Measurements from ENCODE around the gene NLRP9.

- TF ChIP-seq POLR2AphosphoS5 (IDR thresholded peaks at IDR 0.05) = no peak
- no peak for TF ChIP-seq POLR2A (IDR thresholded peaks at IDR 0.05)
Observed at GRCh38 chr19:55698256-55698655, 39.9 kb downstream of the NLRP9 start.

Data from suprapubic skin (tissue), 4 donors.